ENCODE results near the gene FAM241B. TPM values are rescaled to one million over a fixed set of nuclear protein-coding genes. Genes with fewer than 3 reads are reported as not detected.

Gene FAM241B
- total and polyA plus RNA-seq, 2 of the 4 experiments (the other 2 are of a cell fraction), result 0.18 to 1.4 TPM

DNA sequence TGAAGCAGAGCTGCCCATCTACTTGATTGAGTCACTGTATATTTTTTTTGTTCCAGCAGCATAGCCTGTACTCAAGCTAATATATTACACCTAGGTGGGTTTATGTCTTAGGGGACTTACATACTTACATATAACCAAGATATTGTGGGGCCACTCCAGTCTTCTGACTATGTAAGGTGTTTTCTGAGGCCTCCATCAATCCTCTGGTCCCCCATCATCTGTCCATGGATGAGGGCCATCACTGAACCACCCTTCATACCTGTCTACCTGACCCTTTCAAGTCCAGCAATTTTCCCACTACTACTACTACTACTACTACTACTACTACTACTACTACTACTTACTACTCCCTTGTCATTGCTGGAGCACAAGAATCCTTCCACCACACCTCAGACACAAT, 3.2 kb upstream of the FAM241B start:
- H3K18ac ChIP-seq (ENCODE audit: low read depth, low read length), result no peak overlapping the region
- H3K4me1 ChIP-seq (ENCODE audit: control insufficient read depth, insufficient read depth, low read length), result no peaks in the 10 kb centered on the region
- no peak overlapping the region for H2AK5ac ChIP-seq (ENCODE audit: low read depth, low read length)
- H3K4me2 ChIP-seq (ENCODE audit: low read depth, low read length), result no peak overlapping the region
- H3K23ac ChIP-seq (ENCODE audit: low read depth, low read length), result no peak overlapping the region
- H2BK5ac ChIP-seq (ENCODE audit: low read depth, low read length, poor library complexity, severe bottlenecking), result no peak overlapping the region
- H2AFZ ChIP-seq (replicated peaks; ENCODE audit: low read length, poor library complexity), result no peak overlapping the region
- H2AK9ac ChIP-seq (replicated peaks; ENCODE audit: low read depth, low read length, poor library complexity), result no peak overlapping the region
- H3K9me3 ChIP-seq (ENCODE audit: control insufficient read depth, insufficient read depth, low read length), result peaks cover 2% of the 10 kb centered on the region; the same call in 1 of the 2 replicates
- H4K20me1 ChIP-seq (ENCODE audit: insufficient read depth, low read length), result no peaks in the 10 kb centered on the region
- H2BK120ac ChIP-seq (ENCODE audit: low read depth, low read length), result no peak overlapping the region
- POLR2A ChIA-PET (ENCODE audit: unreplicated experiment), result no interaction called here
- CTCF ChIA-PET, result no interaction called here
- no peak overlapping the region for H3K4me3 ChIP-seq (ENCODE audit: insufficient read depth, low read depth, low read length)
- no peaks in the 10 kb centered on the region for H3K79me1 ChIP-seq (ENCODE audit: low read depth in 1 of 2, low read length in 2 of 2)
- peaks cover 48% of the 10 kb centered on the region for H3K27me3 ChIP-seq (ENCODE audit: control insufficient read depth, insufficient read depth, low read length)
- in situ Hi-C loops (cut with MboI; ENCODE audit: low sequenced_read_pairs), result loop anchor here (5.0 kb wide), 1 partner anchor 70 kb away; no protein-coding TSS in a partner anchor
- H2BK20ac ChIP-seq (ENCODE audit: low read depth, low read length), result no peak overlapping the region
- no peak overlapping the region for H4K91ac ChIP-seq (ENCODE audit: insufficient read depth, low read depth, low read length)
- intact Hi-C loops (cut with micrococcal nuclease), result no loop called here
- no peak overlapping the region for H2BK15ac ChIP-seq (ENCODE audit: low read depth, low read length)
- BruUV-seq (replicated peaks), result no TSS peak
- no peak for TF ChIP-seq USF2 (IDR thresholded peaks at IDR 0.05; ENCODE audit: low read depth, low read length)
- TF ChIP-seq RAD21 (IDR thresholded peaks at IDR 0.05; ENCODE audit: low read length), result no peak
- TF ChIP-seq FOS (IDR thresholded peaks at IDR 0.05; ENCODE audit: low read depth, low read length), result no peak
- no peak for TF ChIP-seq BHLHE40 (IDR thresholded peaks at IDR 0.05; ENCODE audit: low read depth, low read length)
- no peak for TF ChIP-seq POLR2A (IDR thresholded peaks at IDR 0.05; ENCODE audit: low read depth, low read length)
- no peak for TF ChIP-seq RFX5 (IDR thresholded peaks at IDR 0.05; ENCODE audit: low read depth, low read length)
- TF ChIP-seq CEBPB (IDR thresholded peaks at IDR 0.05; ENCODE audit: low read depth, low read length), result no peak
- TF ChIP-seq SMC3 (IDR thresholded peaks at IDR 0.05; ENCODE audit: low read depth, low read length), result no peak
- TF ChIP-seq CHD1 (IDR thresholded peaks at IDR 0.05; ENCODE audit: low read depth, low read length), result no peak
- no peak overlapping the region for H3K56ac ChIP-seq (ENCODE audit: extremely low read depth, insufficient read depth, low read length)
- no peak overlapping the region for H4K5ac ChIP-seq (ENCODE audit: low read depth, low read length)
- no peak overlapping the region for H3K27ac ChIP-seq (ENCODE audit: insufficient read depth, low read length)
- H3K9ac ChIP-seq (ENCODE audit: low read depth, low read length), result no peak overlapping the region
- no peak for DNase-seq
- H3K9me1 ChIP-seq (ENCODE audit: insufficient read depth, low read length), result no peaks in the 10 kb centered on the region
- H3K14ac ChIP-seq (replicated peaks; ENCODE audit: low read depth, low read length), result no peak overlapping the region
- ATAC-seq (ENCODE audit: low read depth), result no peak
- H3K36me3 ChIP-seq (ENCODE audit: control insufficient read depth, insufficient read depth, low read length), result no peaks in the 10 kb centered on the region
- dilution Hi-C loops (cut with HindIII; ENCODE audit: low sequenced_read_pairs, unreplicated experiment), result no loop called here
- H3K4ac ChIP-seq (ENCODE audit: low read depth, low read length), result no peak overlapping the region
- no peak overlapping the region for H4K8ac ChIP-seq (ENCODE audit: low read depth in 2 of 2, low read length in 2 of 2)

Data from IMR-90 (cell line).